ENCODE data around the gene FECH. TPM values are rescaled to one million over a fixed set of nuclear protein-coding genes. Genes with fewer than 3 reads are reported as not detected.
"Not testable (repeated sequence)": the region's sequence is repeated elsewhere in the genome, so short reads cannot be mapped to it uniquely, and the experiment has no call there.

FECH gene
- polyA plus RNA-seq, 2 of the 4 experiments (the other 2 are of a cell fraction), result 41.3 to 71.2 TPM

GRCh38 chr18:57618910-57619309, 32.4 kb upstream of the FECH start (continued):
- TF ChIP-seq ZC3H11A (IDR thresholded peaks at IDR 0.05), result no peak
- TF ChIP-seq MYC (IDR thresholded peaks at IDR 0.05; ENCODE audit: borderline replicate concordance, low read length), result no peak

DNA sequence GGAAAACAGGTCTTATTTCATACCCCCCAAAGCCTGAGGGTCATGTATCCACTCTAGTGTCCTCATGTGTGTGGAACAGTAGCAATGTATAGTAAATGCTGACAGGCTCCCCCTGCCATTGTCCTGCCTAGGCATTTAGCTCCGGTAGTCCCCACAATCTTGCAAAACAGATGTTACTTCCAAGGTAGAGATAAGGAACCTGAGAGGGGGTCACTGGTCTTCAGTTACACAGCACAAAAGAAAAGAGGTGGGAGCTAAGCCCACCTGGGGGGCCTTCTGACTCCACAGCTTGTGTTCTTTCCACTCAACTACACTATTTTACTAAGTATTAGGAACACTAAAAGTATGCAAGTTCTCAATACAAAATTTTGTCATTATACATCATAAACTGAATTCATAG, 17.4 kb upstream of the FECH start:
- no peak for FAIRE-seq
- WGBS (ENCODE audit: missing lambda C conversion rate), result 91% methylated on average over 1 of the region's 1 CpG
- CTCF ChIA-PET, result no interaction called here

DNA sequence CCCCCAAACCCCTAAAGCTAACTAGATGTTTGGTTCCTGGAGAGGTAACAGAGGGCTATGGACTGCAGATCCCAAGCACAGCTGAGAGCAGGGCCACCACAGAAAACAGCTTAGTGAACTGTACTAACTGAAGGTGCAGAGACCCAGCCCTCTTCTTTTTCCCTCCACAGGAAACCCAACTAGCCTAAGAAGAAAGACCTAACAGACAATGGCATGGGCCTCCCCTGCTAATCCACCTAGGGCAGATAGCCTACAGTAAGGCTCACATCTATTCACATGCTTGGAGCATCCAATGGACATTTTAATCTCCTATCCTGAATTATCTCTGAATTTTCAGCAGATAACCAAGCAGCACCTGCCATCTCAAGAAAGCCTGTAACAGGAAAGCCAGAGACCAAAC, 8.8 kb upstream of the FECH start:
- Histone ChIP-seq H3K4me2 (no peak overlapping the region), H3K9me3 (no peaks in the 10 kb centered on the region), H3K4me3 (no peak overlapping the region), H3K4me1 (no peaks in the 10 kb centered on the region), H3K27ac (no peak overlapping the region)
- DNase-seq (ENCODE audit: low read depth in 1 of 2, low spot score in 1 of 2), result no peak
- POLR2A ChIA-PET, result interaction anchor here (0.7 kb wide), 1 partner anchor 107 kb away, joined by 5 read pairs; no protein-coding TSS in a partner anchor
- CTCF ChIA-PET, result no interaction called here
- no peak; a peak in 1 of 6 replicates for ATAC-seq
- no peak for FAIRE-seq
- TF ChIP-seq RFX5 (IDR thresholded peaks at IDR 0.05) (no peak), HOXB13 (CRISPR knock-in tag; IDR thresholded peaks at IDR 0.05; ENCODE audit: low read depth) (no peak), NPAS2 (CRISPR knock-in tag; IDR thresholded peaks at IDR 0.05; ENCODE audit: borderline replicate concordance) (no peak), ZFP36 (IDR thresholded peaks at IDR 0.05; ENCODE audit: borderline replicate concordance, partially characterized antibody) (no peak), MYC (IDR thresholded peaks at IDR 0.05; ENCODE audit: borderline replicate concordance, low read length) (no peak), KDM5A (IDR thresholded peaks at IDR 0.05) (no peak), EHF (CRISPR knock-in tag; IDR thresholded peaks at IDR 0.05) (no peak)

More for the DNA sequence above, 17.4 kb upstream of the FECH start:
- Histone ChIP-seq H3K4me3 (no peak overlapping the region), H3K9me3 (no peaks in the 10 kb centered on the region), H3K27ac (no peak overlapping the region), H3K4me2 (no peak overlapping the region), H3K4me1 (no peaks in the 10 kb centered on the region)
- ATAC-seq (no peak), DNase-seq (ENCODE audit: low read depth in 1 of 2, low spot score in 1 of 2) (no peak)
- TF ChIP-seq, protein P1, sequence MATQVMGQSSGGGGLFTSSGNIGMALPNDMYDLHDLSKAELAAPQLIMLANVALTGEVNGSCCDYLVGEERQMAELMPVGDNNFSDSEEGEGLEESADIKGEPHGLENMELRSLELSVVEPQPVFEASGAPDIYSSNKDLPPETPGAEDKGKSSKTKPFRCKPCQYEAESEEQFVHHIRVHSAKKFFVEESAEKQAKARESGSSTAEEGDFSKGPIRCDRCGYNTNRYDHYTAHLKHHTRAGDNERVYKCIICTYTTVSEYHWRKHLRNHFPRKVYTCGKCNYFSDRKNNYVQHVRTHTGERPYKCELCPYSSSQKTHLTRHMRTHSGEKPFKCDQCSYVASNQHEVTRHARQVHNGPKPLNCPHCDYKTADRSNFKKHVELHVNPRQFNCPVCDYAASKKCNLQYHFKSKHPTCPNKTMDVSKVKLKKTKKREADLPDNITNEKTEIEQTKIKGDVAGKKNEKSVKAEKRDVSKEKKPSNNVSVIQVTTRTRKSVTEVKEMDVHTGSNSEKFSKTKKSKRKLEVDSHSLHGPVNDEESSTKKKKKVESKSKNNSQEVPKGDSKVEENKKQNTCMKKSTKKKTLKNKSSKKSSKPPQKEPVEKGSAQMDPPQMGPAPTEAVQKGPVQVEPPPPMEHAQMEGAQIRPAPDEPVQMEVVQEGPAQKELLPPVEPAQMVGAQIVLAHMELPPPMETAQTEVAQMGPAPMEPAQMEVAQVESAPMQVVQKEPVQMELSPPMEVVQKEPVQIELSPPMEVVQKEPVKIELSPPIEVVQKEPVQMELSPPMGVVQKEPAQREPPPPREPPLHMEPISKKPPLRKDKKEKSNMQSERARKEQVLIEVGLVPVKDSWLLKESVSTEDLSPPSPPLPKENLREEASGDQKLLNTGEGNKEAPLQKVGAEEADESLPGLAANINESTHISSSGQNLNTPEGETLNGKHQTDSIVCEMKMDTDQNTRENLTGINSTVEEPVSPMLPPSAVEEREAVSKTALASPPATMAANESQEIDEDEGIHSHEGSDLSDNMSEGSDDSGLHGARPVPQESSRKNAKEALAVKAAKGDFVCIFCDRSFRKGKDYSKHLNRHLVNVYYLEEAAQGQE (IDR thresholded peaks at IDR 0.05), result no peak
- TF ChIP-seq FOXS1 (CRISPR knock-in tag; IDR thresholded peaks at IDR 0.05) (no peak), RNF2 (IDR thresholded peaks at IDR 0.05; ENCODE audit: borderline replicate concordance, low read depth) (no peak), MAFK (IDR thresholded peaks at IDR 0.05; ENCODE audit: partially characterized antibody) (no peak), USF2 (IDR thresholded peaks at IDR 0.05) (no peak), KDM1A (IDR thresholded peaks at IDR 0.05; ENCODE audit: low read depth) (no peak), HES2 (IDR thresholded peaks at IDR 0.05) (no peak), CHD4 (IDR thresholded peaks at IDR 0.05; ENCODE audit: borderline replicate concordance) (no peak), POLR2A (IDR thresholded peaks at IDR 0.05; ENCODE audit: low read length) (no peak), SMC3 (IDR thresholded peaks at IDR 0.05) (no peak), RAD21 (conservative IDR thresholded peaks at IDR 0.05 in 1 of 2, IDR thresholded peaks at IDR 0.05 in 1 of 2) (no peak), JUN (IDR thresholded peaks at IDR 0.05) (no peak), EHMT2 (IDR thresholded peaks at IDR 0.05; ENCODE audit: low read depth) (no peak), NR3C1 (IDR thresholded peaks at IDR 0.05) (no peak)
- TF ChIP-seq, protein P2, sequence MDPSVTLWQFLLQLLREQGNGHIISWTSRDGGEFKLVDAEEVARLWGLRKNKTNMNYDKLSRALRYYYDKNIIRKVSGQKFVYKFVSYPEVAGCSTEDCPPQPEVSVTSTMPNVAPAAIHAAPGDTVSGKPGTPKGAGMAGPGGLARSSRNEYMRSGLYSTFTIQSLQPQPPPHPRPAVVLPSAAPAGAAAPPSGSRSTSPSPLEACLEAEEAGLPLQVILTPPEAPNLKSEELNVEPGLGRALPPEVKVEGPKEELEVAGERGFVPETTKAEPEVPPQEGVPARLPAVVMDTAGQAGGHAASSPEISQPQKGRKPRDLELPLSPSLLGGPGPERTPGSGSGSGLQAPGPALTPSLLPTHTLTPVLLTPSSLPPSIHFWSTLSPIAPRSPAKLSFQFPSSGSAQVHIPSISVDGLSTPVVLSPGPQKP (IDR thresholded peaks at IDR 0.05; ENCODE audit: low read depth, low read length), result no peak
- POLR2A ChIA-PET, result interaction anchor here (0.6 kb wide), 1 partner anchor 18 kb away, joined by 8 read pairs; the partner anchor contains the start of gene NARS1

- POLR2A ChIA-PET; H3K4me1 ChIP-seq; H3K27ac ChIP-seq; DNase-seq (ENCODE audit: low read depth in 1 of 2, low spot score in 1 of 2); H3K9me3 ChIP-seq; CTCF ChIA-PET; FAIRE-seq; ATAC-seq; H3K4me2 ChIP-seq; H3K4me3 ChIP-seq: not testable (repeated sequence)
- 86% methylated on average over 4 of the region's 4 CpGs for WGBS (ENCODE audit: missing lambda C conversion rate)
Measured at GRCh38 chr18:57592716-57593115, 6.2 kb upstream of the FECH start.

Data from A549 (cell line).